Fibroblast of pulmonary artery (primary cell): ENCODE measurements around the gene PRM1.

Source experiments
- DNase-seq: peaks from one replicate; pipeline ENCODE4 v3.0.0-alpha.2; 2010; ENCODE audit warnings: low read depth
- H3K4me3 ChIP-seq: replicated peaks from 2 replicates; pipeline ENCODE4 v1.5.1; 2011; ENCODE audit warnings: low read depth, mild to moderate bottlenecking, control low read depth, low read length, moderate library complexity
- TF ChIP-seq, protein P1 (sequence below): IDR thresholded peaks from 2 replicates; pipeline ENCODE4 v1.5.1; 2011; ENCODE audit warnings: mild to moderate bottlenecking, control low read depth, low read length, inconsistent platforms; ENCODE audit errors: missing control alignments

PRM1 gene

DNA sequence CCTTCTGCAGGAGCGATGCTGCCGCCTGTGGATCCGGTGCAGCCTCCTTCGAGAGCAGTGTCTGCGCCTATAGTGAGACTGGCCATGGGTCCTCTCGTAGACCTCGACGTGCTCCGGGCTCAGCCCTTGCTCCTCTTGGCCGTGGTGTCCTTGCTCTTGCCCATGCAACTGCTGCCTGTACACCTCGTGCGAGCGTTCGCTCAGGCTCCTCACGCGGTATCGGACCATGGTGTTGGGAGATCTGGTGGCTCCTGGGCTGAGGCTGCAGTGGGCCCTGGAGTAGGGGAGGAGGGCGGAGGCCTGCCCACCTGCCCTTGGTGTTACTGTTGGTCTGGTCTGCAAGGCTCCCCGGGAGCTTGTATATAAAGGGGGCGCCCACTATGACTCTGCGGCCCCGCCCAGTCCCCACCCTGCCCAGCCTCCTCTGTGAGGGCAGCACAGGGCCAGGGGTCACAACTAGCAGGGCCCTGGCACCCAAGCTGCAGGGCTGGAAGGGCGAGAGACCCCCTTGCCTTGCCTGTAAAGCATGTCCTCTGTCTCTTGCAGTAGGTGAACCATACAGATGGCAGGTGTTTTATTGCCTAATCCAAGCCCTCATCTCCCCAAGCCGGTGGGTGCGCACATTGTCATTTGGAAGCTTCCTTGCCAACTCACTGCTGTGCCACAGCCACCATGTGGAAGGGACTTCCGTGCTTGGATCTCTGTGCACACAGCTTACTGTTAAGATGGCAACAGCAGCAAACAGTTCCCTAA lies 4.8 kb downstream of the PRM1 start, which contains the start of gene PRM2:
TSS of gene PRM2 (minus strand) at position 338 of the 753 bp plus-strand sequence. CDS start at position 228, 110 bp downstream.
- no peak for DNase-seq
- TF ChIP-seq, protein P1, sequence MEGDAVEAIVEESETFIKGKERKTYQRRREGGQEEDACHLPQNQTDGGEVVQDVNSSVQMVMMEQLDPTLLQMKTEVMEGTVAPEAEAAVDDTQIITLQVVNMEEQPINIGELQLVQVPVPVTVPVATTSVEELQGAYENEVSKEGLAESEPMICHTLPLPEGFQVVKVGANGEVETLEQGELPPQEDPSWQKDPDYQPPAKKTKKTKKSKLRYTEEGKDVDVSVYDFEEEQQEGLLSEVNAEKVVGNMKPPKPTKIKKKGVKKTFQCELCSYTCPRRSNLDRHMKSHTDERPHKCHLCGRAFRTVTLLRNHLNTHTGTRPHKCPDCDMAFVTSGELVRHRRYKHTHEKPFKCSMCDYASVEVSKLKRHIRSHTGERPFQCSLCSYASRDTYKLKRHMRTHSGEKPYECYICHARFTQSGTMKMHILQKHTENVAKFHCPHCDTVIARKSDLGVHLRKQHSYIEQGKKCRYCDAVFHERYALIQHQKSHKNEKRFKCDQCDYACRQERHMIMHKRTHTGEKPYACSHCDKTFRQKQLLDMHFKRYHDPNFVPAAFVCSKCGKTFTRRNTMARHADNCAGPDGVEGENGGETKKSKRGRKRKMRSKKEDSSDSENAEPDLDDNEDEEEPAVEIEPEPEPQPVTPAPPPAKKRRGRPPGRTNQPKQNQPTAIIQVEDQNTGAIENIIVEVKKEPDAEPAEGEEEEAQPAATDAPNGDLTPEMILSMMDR: no peak
- H3K4me3 ChIP-seq: no peak within 1 kb of the TSS

DNA sequence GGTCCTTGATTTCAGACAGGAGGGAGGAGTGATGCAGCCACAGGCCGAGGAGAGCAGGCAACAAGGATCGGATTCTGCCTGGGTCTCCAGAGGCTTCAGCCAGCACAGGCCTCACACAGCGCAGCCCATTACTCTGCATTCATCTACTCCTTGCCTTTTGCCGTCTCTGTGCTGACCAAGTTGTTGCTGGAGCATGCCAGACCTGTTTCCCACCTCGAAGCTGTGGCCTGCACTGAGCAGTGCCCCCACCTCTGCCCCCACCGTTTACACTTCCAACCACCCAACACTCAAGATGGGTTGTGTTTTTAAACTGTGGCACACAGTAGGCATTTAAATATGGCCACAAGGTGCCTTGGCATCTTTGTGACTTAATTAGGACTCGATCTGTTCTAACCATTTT lies 6.2 kb downstream of the PRM1 start:
- H3K4me3 ChIP-seq: no peak overlapping the region
- TF ChIP-seq, protein P1: no peak
- DNase-seq: no peak

DNA sequence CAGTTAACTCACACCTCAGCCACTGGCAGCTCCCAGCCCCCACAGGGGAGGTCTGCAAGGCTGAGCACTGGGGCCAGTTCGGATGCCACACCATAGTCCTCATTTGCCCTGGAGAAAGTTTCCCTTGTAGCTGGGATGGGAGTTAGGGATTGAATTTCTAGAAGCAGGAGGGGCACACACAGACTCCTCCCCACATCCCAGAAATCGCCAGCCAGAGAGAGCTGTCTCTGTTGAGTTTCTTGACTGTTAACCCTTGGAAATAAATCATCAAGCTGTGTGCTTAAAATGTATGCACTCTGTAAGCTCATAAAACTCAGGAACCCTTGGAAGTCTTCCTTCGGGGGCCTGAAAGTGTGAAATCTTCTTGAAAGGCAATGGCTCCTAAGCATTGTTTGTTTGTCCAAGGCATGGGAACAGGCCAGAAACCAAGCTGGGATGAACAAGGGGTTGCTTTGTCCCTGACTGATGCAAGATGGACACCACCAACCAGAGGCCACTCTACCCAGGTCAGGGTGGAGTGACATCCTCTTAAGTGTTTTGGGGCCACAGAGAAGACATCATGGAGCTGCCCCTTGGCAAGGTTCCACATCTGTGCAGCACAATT lies 7.3 kb downstream of the PRM1 start:
- TF ChIP-seq, protein P1: no peak
- no peak overlapping the region for H3K4me3 ChIP-seq
- no peak for DNase-seq

DNA sequence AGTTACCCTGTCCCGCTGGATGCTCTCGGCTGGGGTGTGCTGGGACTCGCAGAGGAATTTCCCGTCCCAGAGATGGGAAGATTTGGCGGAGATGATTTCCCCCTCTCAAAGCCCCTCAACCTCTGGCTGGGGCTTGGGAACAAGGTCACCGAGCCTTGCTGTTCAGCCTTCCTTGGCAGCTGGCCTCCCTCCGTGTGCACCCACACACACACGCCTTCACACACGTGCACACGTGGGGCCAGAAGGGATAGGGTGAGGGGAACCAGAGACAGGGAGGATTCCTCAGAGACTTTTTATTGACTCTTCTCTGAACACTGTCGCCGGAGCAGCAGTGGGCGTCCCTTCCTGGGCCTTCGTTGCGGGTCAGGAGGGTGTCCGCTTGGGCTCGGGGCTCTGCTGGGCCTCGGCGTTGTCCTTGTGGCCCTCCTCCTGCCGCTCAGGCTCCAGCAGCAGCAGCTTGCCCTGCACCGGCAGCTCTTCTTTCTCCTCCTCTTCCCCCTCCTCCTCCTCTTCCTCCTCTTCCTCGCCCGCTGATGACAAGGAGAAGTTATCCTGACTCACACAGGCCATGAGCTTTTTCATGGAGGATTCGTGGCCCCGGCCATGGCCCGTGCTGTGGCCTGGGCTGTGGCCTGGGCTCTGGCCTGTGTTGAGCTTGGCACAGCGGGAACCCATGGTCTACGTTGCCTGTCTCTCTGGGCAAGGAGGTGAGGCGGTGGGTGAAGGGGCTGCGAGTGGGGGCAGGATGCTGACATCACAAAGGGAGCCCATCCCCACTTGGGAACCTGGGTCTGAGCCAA lies 8.0 kb downstream of the PRM1 start, which contains the start of gene PRM3:
TSS of gene PRM3 (minus strand) at position 709 of the 800 bp plus-strand sequence. CDS start at position 675, 34 bp downstream.
- TF ChIP-seq, protein P1: no peak
- no peak for DNase-seq

DNA sequence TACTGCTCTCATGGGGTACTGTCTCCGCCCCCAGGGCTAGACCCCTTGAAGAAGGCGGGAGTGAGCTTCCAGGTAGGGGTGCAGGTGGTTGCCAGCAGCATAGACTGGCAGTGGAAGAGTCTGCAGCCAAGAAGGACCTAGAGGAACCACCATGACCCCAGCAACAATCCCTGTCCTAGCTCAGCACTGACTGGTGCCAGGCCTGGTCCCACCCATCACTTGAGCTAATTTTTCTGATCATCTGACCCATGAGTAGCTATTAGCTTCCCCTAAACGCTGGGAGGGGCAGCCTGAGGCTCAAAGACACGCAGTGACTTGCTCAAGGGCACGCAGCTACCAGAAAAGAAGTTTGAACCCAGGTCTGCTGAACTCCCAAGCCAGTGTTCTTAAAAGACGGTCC lies 8.6 kb downstream of the PRM1 start:
- no peak for DNase-seq
- TF ChIP-seq, protein P1: no peak
- no peak overlapping the region for H3K4me3 ChIP-seq

More for the DNA sequence above, 8.0 kb downstream of the PRM1 start, which contains the start of gene PRM3:
- no peak within 1 kb of the TSS for H3K4me3 ChIP-seq

DNA sequence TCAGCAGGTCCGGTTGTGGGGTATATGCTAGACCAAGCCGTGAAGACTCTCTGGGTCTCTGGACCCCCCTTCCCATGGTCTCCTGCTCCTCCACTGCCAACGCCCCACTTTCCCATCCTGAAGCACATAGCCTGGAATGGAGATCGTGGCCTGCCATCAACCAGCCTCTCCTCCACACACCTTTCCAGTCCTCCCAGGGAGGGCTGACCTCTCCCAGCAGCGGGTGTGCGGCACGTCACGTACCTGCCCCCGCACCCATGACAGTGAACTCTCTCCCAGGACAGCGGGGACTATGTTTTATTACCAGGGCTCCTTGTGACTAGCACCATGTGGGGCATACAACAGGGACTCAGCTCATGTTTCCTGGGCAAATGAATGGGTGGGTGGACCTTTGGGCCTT lies 9.5 kb downstream of the PRM1 start:
- H3K4me3 ChIP-seq: no peak overlapping the region
- TF ChIP-seq, protein P1: no peak
- DNase-seq: no peak
